ENCODE measurements around the gene OR6C76. TPM values are rescaled to one million over a fixed set of nuclear protein-coding genes. Genes with fewer than 3 reads are reported as not detected.

Gene OR6C76
- polyA plus RNA-seq, 3 donors from 2014 or later: not detected

Other genes with a start within 250 kb of the OR6C76 start
- not detected for gene OR10A7, start 205.2 kb upstream of the OR6C76 start, polyA plus RNA-seq
- gene OR6C74, start 181.6 kb upstream of the OR6C76 start, polyA plus RNA-seq: not detected
- not detected for gene OR6C6, start 129.7 kb upstream of the OR6C76 start, polyA plus RNA-seq
- not detected for gene OR6C1, start 111.9 kb upstream of the OR6C76 start, polyA plus RNA-seq
- gene OR6C3, start 95.5 kb upstream of the OR6C76 start, polyA plus RNA-seq: not detected
- not detected for gene OR6C75, start 63.3 kb upstream of the OR6C76 start, polyA plus RNA-seq
- not detected for gene OR6C65, start 25.7 kb upstream of the OR6C76 start, polyA plus RNA-seq
- not detected for gene OR6C2, start 17.8 kb downstream of the OR6C76 start, polyA plus RNA-seq
- not detected for gene OR6C70, start 43.9 kb downstream of the OR6C76 start, polyA plus RNA-seq
- gene OR6C68, start 66.1 kb downstream of the OR6C76 start, polyA plus RNA-seq: not detected
- not detected for gene OR6C4, start 123.3 kb downstream of the OR6C76 start, polyA plus RNA-seq
- gene OR2AP1, start 146.2 kb downstream of the OR6C76 start, polyA plus RNA-seq: not detected
- gene OR10P1, start 210.6 kb downstream of the OR6C76 start, polyA plus RNA-seq: not detected

Data from immature natural killer cell (primary cell).